Testis (tissue), 2 donors: ENCODE results near the gene IL17RB.

ENCODE experiments used
- POLR2A ChIP-seq: fragments of 450-650 bp; IDR thresholded peaks from one replicate; pipeline ENCODE4 v1.6.1; 2017; ENCODE audit warnings: antibody characterized with exemption, mild to moderate bottlenecking, moderate library complexity
- TF ChIP-seq, protein P1 (sequence below), 3 experiments: fragments of 450-650 bp in 2 of 3; fragments of 200-600 bp in 1 of 3; sonication (generic) in 1 of 3; IDR thresholded peaks; one replicate each; pipeline ENCODE4 v1.5.1; 2016 to 2019; ENCODE audit warnings: antibody characterized with exemption in 3 of 3, mild to moderate bottlenecking in 2 of 3, moderate library complexity in 1 of 3

DNA sequence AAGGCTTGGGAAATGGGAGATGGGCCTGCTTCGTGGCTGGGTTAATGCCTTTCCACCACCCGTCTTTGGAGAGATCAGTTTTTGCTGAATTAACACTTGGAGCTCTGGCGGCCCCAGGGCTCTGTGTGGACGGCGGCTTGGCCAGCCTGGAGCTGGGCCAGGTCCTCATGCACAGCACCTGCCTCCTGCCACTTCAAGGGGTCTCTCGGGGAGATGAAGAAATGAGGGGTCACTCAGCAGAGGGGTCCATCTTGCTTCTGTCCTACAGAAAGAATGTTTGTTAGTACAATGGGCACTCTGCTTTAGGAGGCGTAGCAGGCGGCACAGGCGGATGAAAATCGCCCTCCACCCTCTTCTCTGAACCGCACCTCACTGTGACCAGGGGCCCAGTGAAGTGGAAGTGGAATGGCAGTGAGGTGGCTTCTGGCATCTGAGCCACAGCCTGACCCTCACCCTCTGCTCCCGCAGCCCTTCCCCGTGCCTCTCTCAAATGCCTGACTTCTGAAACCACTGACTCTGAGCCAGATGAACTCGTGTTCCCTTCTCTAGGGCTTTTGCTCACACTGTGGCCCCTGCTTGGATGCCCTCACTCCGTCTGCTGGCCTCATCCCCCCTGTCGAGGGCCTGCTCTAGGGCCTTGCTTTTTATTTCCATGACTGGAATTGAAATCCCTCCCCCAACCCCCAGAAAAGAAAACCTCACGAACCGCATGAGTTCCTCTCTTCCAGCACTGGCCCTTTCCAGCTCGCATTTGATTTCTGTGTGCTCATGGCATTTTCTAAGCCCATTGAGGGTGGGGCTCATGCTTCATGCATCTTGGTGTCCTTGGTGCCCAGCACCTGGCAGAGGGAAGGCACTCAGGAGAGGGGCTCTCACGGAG lies 42.3 kb upstream of the IL17RB start:
- TF ChIP-seq, protein P1, sequence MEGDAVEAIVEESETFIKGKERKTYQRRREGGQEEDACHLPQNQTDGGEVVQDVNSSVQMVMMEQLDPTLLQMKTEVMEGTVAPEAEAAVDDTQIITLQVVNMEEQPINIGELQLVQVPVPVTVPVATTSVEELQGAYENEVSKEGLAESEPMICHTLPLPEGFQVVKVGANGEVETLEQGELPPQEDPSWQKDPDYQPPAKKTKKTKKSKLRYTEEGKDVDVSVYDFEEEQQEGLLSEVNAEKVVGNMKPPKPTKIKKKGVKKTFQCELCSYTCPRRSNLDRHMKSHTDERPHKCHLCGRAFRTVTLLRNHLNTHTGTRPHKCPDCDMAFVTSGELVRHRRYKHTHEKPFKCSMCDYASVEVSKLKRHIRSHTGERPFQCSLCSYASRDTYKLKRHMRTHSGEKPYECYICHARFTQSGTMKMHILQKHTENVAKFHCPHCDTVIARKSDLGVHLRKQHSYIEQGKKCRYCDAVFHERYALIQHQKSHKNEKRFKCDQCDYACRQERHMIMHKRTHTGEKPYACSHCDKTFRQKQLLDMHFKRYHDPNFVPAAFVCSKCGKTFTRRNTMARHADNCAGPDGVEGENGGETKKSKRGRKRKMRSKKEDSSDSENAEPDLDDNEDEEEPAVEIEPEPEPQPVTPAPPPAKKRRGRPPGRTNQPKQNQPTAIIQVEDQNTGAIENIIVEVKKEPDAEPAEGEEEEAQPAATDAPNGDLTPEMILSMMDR (IDR thresholded peaks at IDR 0.05), result no peak
- no peak for TF ChIP-seq POLR2A
